Progenitor cell of endocrine pancreas (in vitro differentiated cells): ENCODE data around the gene ETV3L. TPM values are rescaled to one million over a fixed set of nuclear protein-coding genes. Genes with fewer than 3 reads are reported as not detected.

Source experiments
- DNase-seq: peaks from one replicate; pipeline ENCODE4 v3.0.0; 2021; ENCODE audit warnings: low spot score; ENCODE audit not compliant: unreplicated experiment
- H3K27ac Mint-ChIP-seq: 2 replicates; pipeline ENCODE4 v1.8.0; 2021; ENCODE audit warnings: mild to moderate bottlenecking, moderate library complexity, mixed read lengths
- H3K27me3 Mint-ChIP-seq: 2 replicates; pipeline ENCODE4 v1.8.0; 2021; ENCODE audit warnings: mixed read lengths
- H3K36me3 Mint-ChIP-seq: 2 replicates; pipeline ENCODE4 v1.8.0; 2022; ENCODE audit warnings: mixed read lengths; ENCODE audit not compliant: insufficient read depth
- H3K4me1 Mint-ChIP-seq: 2 replicates; pipeline ENCODE4 v1.8.0; 2021; ENCODE audit warnings: low read depth, mixed read lengths
- H3K4me3 Mint-ChIP-seq: 2 replicates; pipeline ENCODE4 v1.8.0; 2021; ENCODE audit warnings: low read depth, mild to moderate bottlenecking, moderate library complexity, mixed read lengths
- H3K9me3 Mint-ChIP-seq: 2 replicates; pipeline ENCODE4 v1.8.0; 2021; ENCODE audit warnings: low read depth, mixed read lengths
- total RNA-seq: library from RNA; stranded (reverse); gene quantifications from 2 replicates; pipeline ENCODE4 v1.2.1, GENCODE V29; 2021
- TF ChIP-seq, protein P1 (sequence below): fragments of 200-600 bp; sonication (generic); IDR thresholded peaks from one replicate; pipeline ENCODE4 v1.5.0; 2021; ENCODE audit warnings: antibody characterized with exemption, mild to moderate bottlenecking; ENCODE audit not compliant: unreplicated experiment

Gene ETV3L
- total RNA-seq, 1 donor from 2014 or later = 0.72 TPM

DNA sequence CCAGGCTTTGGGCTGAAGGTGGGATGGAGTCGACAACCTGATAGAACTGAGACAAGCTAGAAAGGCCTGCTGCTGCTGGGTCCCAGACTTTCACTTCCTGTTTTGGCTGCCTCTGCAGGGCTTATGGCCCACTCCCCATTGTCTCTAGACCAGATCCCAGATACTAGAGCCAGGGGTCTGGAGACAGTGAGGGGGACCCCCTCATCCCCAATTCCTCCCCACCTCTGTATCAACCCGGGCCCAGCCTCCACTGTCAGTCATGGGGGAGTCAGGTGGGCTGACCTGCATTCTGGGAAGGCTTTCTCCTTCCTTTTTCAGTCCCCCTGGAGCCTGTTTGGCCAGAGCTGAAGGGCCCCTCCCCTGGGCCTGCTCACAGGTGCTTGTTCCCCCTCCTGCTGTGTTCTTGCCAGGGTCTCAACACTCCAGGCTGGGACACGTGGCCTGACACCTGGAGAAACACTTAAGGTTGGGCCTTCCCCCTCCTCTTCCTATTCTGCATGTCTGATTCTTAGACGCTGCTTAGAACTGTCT, 18.0 kb upstream of the ETV3L start:
- TF ChIP-seq, protein P1, sequence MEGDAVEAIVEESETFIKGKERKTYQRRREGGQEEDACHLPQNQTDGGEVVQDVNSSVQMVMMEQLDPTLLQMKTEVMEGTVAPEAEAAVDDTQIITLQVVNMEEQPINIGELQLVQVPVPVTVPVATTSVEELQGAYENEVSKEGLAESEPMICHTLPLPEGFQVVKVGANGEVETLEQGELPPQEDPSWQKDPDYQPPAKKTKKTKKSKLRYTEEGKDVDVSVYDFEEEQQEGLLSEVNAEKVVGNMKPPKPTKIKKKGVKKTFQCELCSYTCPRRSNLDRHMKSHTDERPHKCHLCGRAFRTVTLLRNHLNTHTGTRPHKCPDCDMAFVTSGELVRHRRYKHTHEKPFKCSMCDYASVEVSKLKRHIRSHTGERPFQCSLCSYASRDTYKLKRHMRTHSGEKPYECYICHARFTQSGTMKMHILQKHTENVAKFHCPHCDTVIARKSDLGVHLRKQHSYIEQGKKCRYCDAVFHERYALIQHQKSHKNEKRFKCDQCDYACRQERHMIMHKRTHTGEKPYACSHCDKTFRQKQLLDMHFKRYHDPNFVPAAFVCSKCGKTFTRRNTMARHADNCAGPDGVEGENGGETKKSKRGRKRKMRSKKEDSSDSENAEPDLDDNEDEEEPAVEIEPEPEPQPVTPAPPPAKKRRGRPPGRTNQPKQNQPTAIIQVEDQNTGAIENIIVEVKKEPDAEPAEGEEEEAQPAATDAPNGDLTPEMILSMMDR = no peak
- H3K4me1 Mint-ChIP-seq = peaks cover 39% of the 10 kb centered on the region
- H3K27me3 Mint-ChIP-seq = peaks cover 7% of the 10 kb centered on the region
- no peak overlapping the region for H3K4me3 Mint-ChIP-seq
- H3K36me3 Mint-ChIP-seq = peaks cover 1% of the 10 kb centered on the region
- no peaks in the 10 kb centered on the region for H3K9me3 Mint-ChIP-seq
- H3K27ac Mint-ChIP-seq = peak overlapping the region; percentile 62
- no peak for DNase-seq

DNA sequence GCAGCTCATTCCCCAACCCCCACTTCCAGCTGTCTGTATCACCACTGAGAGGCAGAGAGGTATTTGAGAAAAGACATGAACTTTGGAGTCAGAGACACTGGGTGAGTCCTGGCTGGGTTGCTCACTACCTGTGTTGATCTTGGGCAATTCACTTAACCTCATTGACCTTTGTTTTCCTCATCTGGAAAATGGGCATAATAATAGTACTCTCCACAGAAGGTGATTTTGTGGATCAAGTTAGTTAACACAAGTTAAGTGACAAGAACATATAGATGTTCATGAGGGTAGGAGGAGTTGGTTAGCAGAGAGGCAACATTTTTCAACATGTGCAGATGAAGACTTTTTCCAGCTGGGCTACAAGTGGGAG, 17.1 kb upstream of the ETV3L start:
- peaks cover 46% of the 10 kb centered on the region for H3K4me1 Mint-ChIP-seq
- peaks cover 13% of the 10 kb centered on the region for H3K27me3 Mint-ChIP-seq
- H3K9me3 Mint-ChIP-seq = no peaks in the 10 kb centered on the region
- no peaks in the 10 kb centered on the region for H3K36me3 Mint-ChIP-seq
- TF ChIP-seq, protein P1 = no peak
- no peak overlapping the region for H3K27ac Mint-ChIP-seq
- no peak overlapping the region for H3K4me3 Mint-ChIP-seq
- no peak for DNase-seq

- Mint-ChIP-seq H3K36me3 (no peaks in the 10 kb centered on the region), H3K4me1 (peaks cover 52% of the 10 kb centered on the region)
Measured at GRCh38 chr1:157115851-157116736, 16.5 kb upstream of the ETV3L start.

GRCh38 chr1:157115429-157115838, 15.8 kb upstream of the ETV3L start:
- H3K4me1 Mint-ChIP-seq = peaks cover 55% of the 10 kb centered on the region
- peaks cover 24% of the 10 kb centered on the region for H3K27me3 Mint-ChIP-seq
- peak overlapping the region; percentile 68 for H3K27ac Mint-ChIP-seq
- TF ChIP-seq, protein P1 = no peak
- H3K36me3 Mint-ChIP-seq = no peaks in the 10 kb centered on the region
- DNase-seq = no peak
- H3K4me3 Mint-ChIP-seq = no peak overlapping the region
- H3K9me3 Mint-ChIP-seq = no peaks in the 10 kb centered on the region

More at GRCh38 chr1:157115851-157116736, 16.5 kb upstream of the ETV3L start:
- TF ChIP-seq, protein P1 = no peak
- Mint-ChIP-seq H3K9me3 (no peaks in the 10 kb centered on the region), H3K27me3 (peaks cover 19% of the 10 kb centered on the region), H3K4me3 (no peak overlapping the region), H3K27ac (peak overlapping the region; percentile 84)
- DNase-seq = no peak

DNA sequence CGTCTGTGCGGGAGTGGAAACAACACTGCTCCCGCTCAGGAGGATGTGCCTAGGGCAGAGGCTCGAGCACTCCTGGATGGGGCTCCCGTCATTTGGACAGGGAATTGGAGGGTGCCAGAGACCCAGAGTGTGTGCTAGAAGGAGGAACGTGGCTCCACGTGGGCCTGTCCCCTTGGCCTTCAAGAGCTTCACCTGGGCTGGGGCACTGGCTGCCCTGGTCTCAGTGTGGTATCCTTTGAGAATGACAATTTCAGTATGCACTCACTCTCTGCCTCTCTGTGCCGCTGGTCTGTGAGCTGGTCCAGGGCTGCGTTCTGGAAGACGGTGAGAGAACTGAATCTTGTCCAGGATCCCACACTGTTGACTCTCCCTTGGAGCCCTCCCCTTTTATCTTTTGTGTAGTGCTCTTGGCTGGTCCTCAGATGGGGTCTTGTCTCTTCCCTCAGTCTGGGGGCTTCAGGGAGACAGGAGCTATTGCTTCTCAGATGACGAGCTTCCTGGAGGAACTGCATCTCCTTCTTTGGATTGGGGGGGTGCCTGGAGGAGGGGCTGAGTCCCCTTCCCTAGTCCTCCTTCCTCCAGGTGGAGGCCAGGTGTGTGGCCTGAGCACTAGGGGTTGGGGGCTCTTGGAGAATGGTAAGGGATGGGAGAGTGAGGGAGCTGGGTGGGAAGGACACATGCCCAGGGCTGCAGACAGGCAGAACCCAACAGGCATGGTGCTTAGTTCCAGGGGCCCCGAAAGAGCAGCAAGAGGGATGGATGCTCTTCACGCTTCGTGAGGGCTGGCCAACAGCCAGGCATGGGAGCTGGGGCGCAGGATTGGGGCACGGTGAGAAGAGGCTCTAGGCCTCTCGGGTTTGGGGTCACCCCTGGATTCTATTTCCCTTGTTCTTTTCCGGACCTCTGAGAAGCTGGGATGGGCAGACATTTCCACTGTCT, 14.8 kb upstream of the ETV3L start:
- no peak overlapping the region for H3K4me3 Mint-ChIP-seq
- no peaks in the 10 kb centered on the region for H3K36me3 Mint-ChIP-seq
- no peaks in the 10 kb centered on the region for H3K9me3 Mint-ChIP-seq
- TF ChIP-seq, protein P1 = no peak
- DNase-seq = no peak
- peak overlapping the region; percentile 56 for H3K27ac Mint-ChIP-seq
- H3K27me3 Mint-ChIP-seq = peaks cover 28% of the 10 kb centered on the region
- H3K4me1 Mint-ChIP-seq = peaks cover 55% of the 10 kb centered on the region
